Activated CD8-positive, alpha-beta T cell treated with anti-CD3 and anti-CD28 coated beads, Interleukin-2, amount 10 ng/mL, durations not matched to agents 7 days and 5 days (primary cell): ENCODE results near the gene ALG13. TPM values are rescaled to one million over a fixed set of nuclear protein-coding genes. Genes with fewer than 3 reads are reported as not detected.
A peak's percentile ranks its signal among the peaks of the same experiment; 100 is the strongest.
"Not testable (repeated sequence)": the region's sequence is repeated elsewhere in the genome, so short reads cannot be mapped to it uniquely, and the experiment has no call there.

Experiments
- ATAC-seq: fragments of 150-1000 bp; cut with Tn5 transposase; one replicate; pipeline ENCODE4 v1.10.0; 2021; ENCODE audit warnings: moderate library complexity
- CTCF ChIA-PET: fragments of 350-600 bp; sonication (Branson Sonifier 250); formaldehyde crosslinking; loops from one replicate; lab custom pipeline; 2021; ENCODE audit warnings: antibody characterized with exemption; lab: Charles Lee
- POLR2A ChIA-PET: fragments of 350-600 bp; sonication (Branson Sonifier 250); formaldehyde crosslinking; loops from one replicate; lab custom pipeline; 2021; ENCODE audit warnings: antibody characterized with exemption; lab: Charles Lee
- DNase-seq: peaks from one replicate; pipeline ENCODE4 v3.0.0-alpha.2; 2020
- H3K27ac Mint-ChIP-seq: one replicate; pipeline ENCODE4 v1.8.0; 2021; ENCODE audit warnings: mild to moderate bottlenecking, mixed read lengths
- H3K27me3 Mint-ChIP-seq: one replicate; pipeline ENCODE4 v1.8.0; 2021; ENCODE audit warnings: low read depth, mixed read lengths
- H3K36me3 Mint-ChIP-seq: one replicate; pipeline ENCODE4 v1.8.0; 2021; ENCODE audit warnings: low read depth, mixed read lengths
- H3K4me1 Mint-ChIP-seq: one replicate; pipeline ENCODE4 v1.8.0; 2021; ENCODE audit warnings: low read depth, mixed read lengths
- H3K4me3 Mint-ChIP-seq: one replicate; pipeline ENCODE4 v1.8.0; 2021; ENCODE audit warnings: mild to moderate bottlenecking, mixed read lengths
- H3K9me3 Mint-ChIP-seq: one replicate; pipeline ENCODE4 v1.8.0; 2022; ENCODE audit warnings: mixed read lengths; ENCODE audit not compliant: insufficient read depth
- total RNA-seq, 2 experiments: library from RNA; stranded (reverse); gene quantifications; one replicate each; pipeline ENCODE4 v1.2.3, GENCODE V29; 2021

ALG13 gene
- 10 to 100 TPM; 38.5 to 43.7 TPM for total RNA-seq

GRCh38 chrX:111680988-111681779, at the start of gene ALG13:
Gene ALG13, plus strand, starts transcription at chrX:111681170. Its CDS starts 49 bp downstream, at chrX:111681219.
- ChIA-PET POLR2A (interaction anchor here (0.6 to 1.3 kb wide), 4 partner anchors 8 to 1363 kb away, joined by 3 to 4 read pairs (median 3); partner anchors contain the start of gene AMMECR1), CTCF (interaction anchor here (0.7 to 1.0 kb wide), 3 partner anchors 10 to 519 kb away, joined by 3 to 4 read pairs (median 3); no protein-coding TSS in a partner anchor)
- H3K36me3 Mint-ChIP-seq = peaks cover 24% of the 10 kb centered on the region
- H3K9me3 Mint-ChIP-seq = no peaks in the 10 kb centered on the region
- H3K27ac Mint-ChIP-seq = peak within 1 kb of the TSS; percentile 96
- peak; percentile 93 for ATAC-seq
- peak within 1 kb of the TSS; percentile 87 for H3K4me3 Mint-ChIP-seq
- DNase-seq = peak; percentile 89
- no peaks in the 10 kb centered on the region for H3K27me3 Mint-ChIP-seq
- H3K4me1 Mint-ChIP-seq = peaks cover 19% of the 10 kb centered on the region

- DNase-seq (no peak), ATAC-seq (no peak)
- H3K4me1 Mint-ChIP-seq = no peaks in the 10 kb centered on the region
- no peaks in the 10 kb centered on the region for H3K27me3 Mint-ChIP-seq
- POLR2A ChIA-PET = no interaction called here
- CTCF ChIA-PET = no interaction called here
- no peak overlapping the region for H3K4me3 Mint-ChIP-seq
- no peak overlapping the region for H3K27ac Mint-ChIP-seq
- no peaks in the 10 kb centered on the region for H3K9me3 Mint-ChIP-seq
- no peaks in the 10 kb centered on the region for H3K36me3 Mint-ChIP-seq
Measured at GRCh38 chrX:111634823-111635729, 45.9 kb upstream of the ALG13 start.

GRCh38 chrX:111641969-111642368, 39.0 kb upstream of the ALG13 start:
- CTCF ChIA-PET = no interaction called here
- H3K27ac Mint-ChIP-seq = no peak overlapping the region
- POLR2A ChIA-PET = no interaction called here
- no peaks in the 10 kb centered on the region for H3K4me1 Mint-ChIP-seq
- H3K4me3 Mint-ChIP-seq = no peak overlapping the region
- H3K36me3 Mint-ChIP-seq = no peaks in the 10 kb centered on the region
- ATAC-seq = no peak
- H3K27me3 Mint-ChIP-seq = no peaks in the 10 kb centered on the region
- DNase-seq = no peak
- no peaks in the 10 kb centered on the region for H3K9me3 Mint-ChIP-seq

GRCh38 chrX:111645165-111645564, 35.8 kb upstream of the ALG13 start:
- H3K4me3 Mint-ChIP-seq, POLR2A ChIA-PET, H3K9me3 Mint-ChIP-seq, ATAC-seq, H3K27me3 Mint-ChIP-seq, H3K4me1 Mint-ChIP-seq, DNase-seq, H3K27ac Mint-ChIP-seq, H3K36me3 Mint-ChIP-seq, CTCF ChIA-PET: not testable (repeated sequence)

- H3K27ac Mint-ChIP-seq = no peak overlapping the region
- ATAC-seq (no peak), DNase-seq (no peak)
- H3K4me1 Mint-ChIP-seq = no peaks in the 10 kb centered on the region
- H3K36me3 Mint-ChIP-seq = no peaks in the 10 kb centered on the region
- H3K4me3 Mint-ChIP-seq = no peak overlapping the region
- no peaks in the 10 kb centered on the region for H3K27me3 Mint-ChIP-seq
- H3K9me3 Mint-ChIP-seq = no peaks in the 10 kb centered on the region
- ChIA-PET POLR2A (no interaction called here), CTCF (no interaction called here)
Measured at GRCh38 chrX:111645607-111646006, 35.4 kb upstream of the ALG13 start.

- H3K4me3 Mint-ChIP-seq = no peak overlapping the region
- no peaks in the 10 kb centered on the region for H3K4me1 Mint-ChIP-seq
- no peaks in the 10 kb centered on the region for H3K36me3 Mint-ChIP-seq
- no peak for ATAC-seq
- ChIA-PET POLR2A (no interaction called here), CTCF (no interaction called here)
- H3K9me3 Mint-ChIP-seq = no peaks in the 10 kb centered on the region
- no peaks in the 10 kb centered on the region for H3K27me3 Mint-ChIP-seq
- no peak overlapping the region for H3K27ac Mint-ChIP-seq
- DNase-seq = no peak
Measured at GRCh38 chrX:111646515-111646914, 34.5 kb upstream of the ALG13 start.

GRCh38 chrX:111648802-111649201, 32.2 kb upstream of the ALG13 start:
- no peaks in the 10 kb centered on the region for H3K4me1 Mint-ChIP-seq
- no peak overlapping the region for H3K4me3 Mint-ChIP-seq
- POLR2A ChIA-PET = no interaction called here
- H3K27me3 Mint-ChIP-seq = no peaks in the 10 kb centered on the region
- no peaks in the 10 kb centered on the region for H3K9me3 Mint-ChIP-seq
- DNase-seq (no peak), ATAC-seq (no peak)
- H3K27ac Mint-ChIP-seq = no peak overlapping the region
- H3K36me3 Mint-ChIP-seq = no peaks in the 10 kb centered on the region
- CTCF ChIA-PET = no interaction called here

- Mint-ChIP-seq H3K36me3 (no peaks in the 10 kb centered on the region), H3K27me3 (no peaks in the 10 kb centered on the region), H3K4me3 (no peak overlapping the region), H3K27ac (no peak overlapping the region), H3K9me3 (no peaks in the 10 kb centered on the region), H3K4me1 (no peaks in the 10 kb centered on the region)
- ChIA-PET CTCF (no interaction called here), POLR2A (interaction anchor here (1.0 kb wide), 1 partner anchor 31 kb away, joined by 3 read pairs; the partner anchor contains the start of gene ALG13)
- no peak for ATAC-seq
- no peak for DNase-seq
Measured at GRCh38 chrX:111649638-111650037, 31.3 kb upstream of the ALG13 start.

- H3K27me3 Mint-ChIP-seq = no peaks in the 10 kb centered on the region
- no peaks in the 10 kb centered on the region for H3K36me3 Mint-ChIP-seq
- H3K4me3 Mint-ChIP-seq = no peak overlapping the region
- ChIA-PET CTCF (no interaction called here), POLR2A (no interaction called here)
- H3K9me3 Mint-ChIP-seq = no peaks in the 10 kb centered on the region
- DNase-seq (no peak), ATAC-seq (no peak)
- H3K27ac Mint-ChIP-seq = no peak overlapping the region
- H3K4me1 Mint-ChIP-seq = no peaks in the 10 kb centered on the region
Measured at GRCh38 chrX:111650845-111651244, 30.1 kb upstream of the ALG13 start.

- no peaks in the 10 kb centered on the region for H3K36me3 Mint-ChIP-seq
- no peak overlapping the region for H3K27ac Mint-ChIP-seq
- H3K27me3 Mint-ChIP-seq = no peaks in the 10 kb centered on the region
- no peaks in the 10 kb centered on the region for H3K9me3 Mint-ChIP-seq
- no peak for DNase-seq
- H3K4me1 Mint-ChIP-seq = no peaks in the 10 kb centered on the region
- ChIA-PET CTCF (no interaction called here), POLR2A (no interaction called here)
- H3K4me3 Mint-ChIP-seq = no peak overlapping the region
- ATAC-seq = no peak
Measured at GRCh38 chrX:111652719-111653118, 28.3 kb upstream of the ALG13 start.

GRCh38 chrX:111661241-111661640, 19.7 kb upstream of the ALG13 start:
- no peak for DNase-seq
- Mint-ChIP-seq H3K27ac (no peak overlapping the region), H3K9me3 (no peaks in the 10 kb centered on the region), H3K36me3 (no peaks in the 10 kb centered on the region), H3K27me3 (no peaks in the 10 kb centered on the region), H3K4me1 (no peaks in the 10 kb centered on the region), H3K4me3 (no peak overlapping the region)
- ChIA-PET POLR2A (no interaction called here), CTCF (no interaction called here)
- no peak for ATAC-seq

- no peaks in the 10 kb centered on the region for H3K27me3 Mint-ChIP-seq
- no peaks in the 10 kb centered on the region for H3K36me3 Mint-ChIP-seq
- ChIA-PET CTCF (no interaction called here), POLR2A (no interaction called here)
- DNase-seq (no peak), ATAC-seq (no peak)
- H3K4me3 Mint-ChIP-seq = no peak overlapping the region
- no peak overlapping the region for H3K27ac Mint-ChIP-seq
- H3K4me1 Mint-ChIP-seq = no peaks in the 10 kb centered on the region
- H3K9me3 Mint-ChIP-seq = no peaks in the 10 kb centered on the region
Measured at GRCh38 chrX:111662292-111662691, 18.7 kb upstream of the ALG13 start.
